OCI-LY1 (cell line): Measurements from ENCODE around the gene AOC3.

Experiments used
- H2AFZ ChIP-seq: fragments of 200-600 bp; sonication (generic), shearing (Covaris generic); 2 replicates; pipeline ENCODE4 v1.6.0; 2014; ENCODE audit warnings: antibody characterized with exemption, mild to moderate bottlenecking, low read length
- H3F3A ChIP-seq: fragments of 200-600 bp; sonication (generic), shearing (Covaris generic); 2 replicates; pipeline ENCODE4 v1.6.0; 2014; ENCODE audit warnings: mild to moderate bottlenecking, antibody characterized with exemption, low read length, moderate library complexity; ENCODE audit not compliant: insufficient read depth
- H3K27ac ChIP-seq: fragments of 200-600 bp; sonication (generic); 2 replicates; pipeline ENCODE4 v1.5.1; 2014; ENCODE audit warnings: low read length, mixed run types, mild to moderate bottlenecking, low read depth; ENCODE audit not compliant: poor library complexity, severe bottlenecking
- H3K27me3 ChIP-seq: fragments of 200-600 bp; sonication (generic); 2 replicates; pipeline ENCODE4 v1.6.0; 2014; ENCODE audit warnings: antibody characterized with exemption, mild to moderate bottlenecking, low read length, moderate library complexity; ENCODE audit not compliant: insufficient read depth
- H3K36me3 ChIP-seq: fragments of 200-600 bp; sonication (generic); 2 replicates; pipeline ENCODE4 v1.6.1; 2014; ENCODE audit warnings: mild to moderate bottlenecking, antibody characterized with exemption, low read length, moderate library complexity, mixed read lengths; ENCODE audit not compliant: insufficient read depth
- H3K4me1 ChIP-seq: fragments of 200-600 bp; sonication (generic); 2 replicates; pipeline ENCODE4 v1.5.1; 2014; ENCODE audit warnings: mild to moderate bottlenecking, low read length, moderate library complexity; ENCODE audit not compliant: insufficient read depth, severe bottlenecking
- H3K4me2 ChIP-seq: fragments of 200-600 bp; sonication (generic), shearing (Covaris generic); 2 replicates; pipeline ENCODE4 v1.6.1; 2014; ENCODE audit warnings: low read length
- H3K4me3 ChIP-seq: fragments of 200-600 bp; sonication (generic); 2 replicates; pipeline ENCODE4 v1.5.1; 2014; ENCODE audit warnings: low read length, low read depth, mild to moderate bottlenecking, mixed read lengths; ENCODE audit not compliant: poor library complexity, severe bottlenecking
- H3K79me2 ChIP-seq: fragments of 200-600 bp; shearing (Covaris generic); 2 replicates; pipeline ENCODE4 v1.6.1; 2016; ENCODE audit warnings: mixed run types, low read length, mixed read lengths; ENCODE audit not compliant: insufficient read depth
- H3K9ac ChIP-seq: fragments of 200-600 bp; sonication (generic), shearing (Covaris generic); 2 replicates; pipeline ENCODE4 v1.6.1; 2014; ENCODE audit warnings: mild to moderate bottlenecking, low read length, mixed read lengths
- H3K9me2 ChIP-seq: fragments of 200-600 bp; sonication (generic), shearing (Covaris generic); 2 replicates; pipeline ENCODE4 v1.6.1; 2014; ENCODE audit warnings: low read depth, mild to moderate bottlenecking, low read length, mixed read lengths
- H3K9me3 ChIP-seq: fragments of 200-600 bp; shearing (Covaris generic); 2 replicates; pipeline ENCODE4 v1.6.1; 2014; ENCODE audit warnings: low read length, mixed read lengths
- H4K20me1 ChIP-seq: fragments of 200-600 bp; sonication (generic), shearing (Covaris generic); 2 replicates; pipeline ENCODE4 v1.6.0; 2016; ENCODE audit warnings: mild to moderate bottlenecking, low read length; ENCODE audit not compliant: insufficient read depth
- CTCF ChIP-seq: fragments of 200-600 bp; sonication (generic), shearing (Covaris generic); IDR thresholded peaks from 2 replicates; pipeline ENCODE4 v1.5.1; 2017; ENCODE audit warnings: mild to moderate bottlenecking, antibody characterized with exemption, low read length, moderate library complexity, mixed read lengths
- EZH2 ChIP-seq: fragments of 200-600 bp; sonication (generic), shearing (Covaris generic); IDR thresholded peaks from 2 replicates; pipeline ENCODE4 v1.8.0; 2017; ENCODE audit warnings: borderline replicate concordance, mixed run types, mild to moderate bottlenecking, antibody characterized with exemption, low read length, moderate library complexity, mixed read lengths

AOC3 gene

GRCh38 chr17:42868338-42868737 is 17.3 kb downstream of the AOC3 start:
- H3K36me3 ChIP-seq, result no peaks in the 10 kb centered on the region
- no peaks in the 10 kb centered on the region for H3K4me1 ChIP-seq
- H3K4me3 ChIP-seq, result no peak overlapping the region
- TF ChIP-seq EZH2 (no peak), CTCF (no peak)
- H3K9me2 ChIP-seq, result no peaks in the 10 kb centered on the region
- peaks cover 23% of the 10 kb centered on the region for H3K27me3 ChIP-seq
- H3K9me3 ChIP-seq, result peaks cover 5% of the 10 kb centered on the region
- H3K79me2 ChIP-seq, result no peaks in the 10 kb centered on the region
- no peak overlapping the region for H3K9ac ChIP-seq
- no peak overlapping the region for H2AFZ ChIP-seq
- no peaks in the 10 kb centered on the region for H3F3A ChIP-seq
- H4K20me1 ChIP-seq, result no peaks in the 10 kb centered on the region
- H3K27ac ChIP-seq, result no peak overlapping the region
- no peak overlapping the region for H3K4me2 ChIP-seq

- Histone ChIP-seq H3K79me2 (no peaks in the 10 kb centered on the region), H3K9ac (no peak overlapping the region), H3K27ac (no peak overlapping the region), H3K27me3 (peaks cover 16% of the 10 kb centered on the region), H2AFZ (no peak overlapping the region), H3K36me3 (no peaks in the 10 kb centered on the region), H3K9me3 (peaks cover 5% of the 10 kb centered on the region), H3K9me2 (no peaks in the 10 kb centered on the region), H3K4me2 (no peak overlapping the region), H3F3A (no peaks in the 10 kb centered on the region), H3K4me3 (no peak overlapping the region), H4K20me1 (no peaks in the 10 kb centered on the region), H3K4me1 (no peaks in the 10 kb centered on the region)
- TF ChIP-seq EZH2 (no peak), CTCF (no peak)
Measured at GRCh38 chr17:42871647-42872046, 20.6 kb downstream of the AOC3 start.

GRCh38 chr17:42872251-42872965 is 21.4 kb downstream of the AOC3 start:
- peaks cover 5% of the 10 kb centered on the region for H3K9me3 ChIP-seq
- H3K4me2 ChIP-seq, result no peak overlapping the region
- no peak overlapping the region for H3K9ac ChIP-seq
- no peaks in the 10 kb centered on the region for H3K36me3 ChIP-seq
- H4K20me1 ChIP-seq, result no peaks in the 10 kb centered on the region
- no peaks in the 10 kb centered on the region for H3K79me2 ChIP-seq
- TF ChIP-seq CTCF (no peak), EZH2 (no peak)
- H3K4me3 ChIP-seq, result no peak overlapping the region
- H3F3A ChIP-seq, result no peaks in the 10 kb centered on the region
- no peak overlapping the region for H3K27ac ChIP-seq
- H2AFZ ChIP-seq, result no peak overlapping the region
- peaks cover 19% of the 10 kb centered on the region for H3K27me3 ChIP-seq
- H3K9me2 ChIP-seq, result no peaks in the 10 kb centered on the region
- no peaks in the 10 kb centered on the region for H3K4me1 ChIP-seq
